NOMO-1 treated with dmso at 0.1 percent for 144 hours (cell line): Measurements from ENCODE around the gene CCDC77.
"Not testable (repeated sequence)": the region's sequence is repeated elsewhere in the genome, so short reads cannot be mapped to it uniquely, and the experiment has no call there.

Experiments
- DNase-seq: peaks from one replicate; lab custom pipeline; 2025; ENCODE audit not compliant: unreplicated experiment; lab: John Stamatoyannopoulos, UW

CCDC77 gene

GRCh38 chr12:401235-402028 lies at the start of gene CCDC77:
Gene CCDC77, plus strand, starts transcription at chr12:401644. Its CDS starts 7,740 bp downstream, at chr12:409384.
- no peak for DNase-seq

GRCh38 chr12:356276-356988 lies 45.0 kb upstream of the CCDC77 start:
- no peak for DNase-seq

GRCh38 chr12:359091-359490 lies 42.4 kb upstream of the CCDC77 start:
- DNase-seq, result no peak

GRCh38 chr12:366820-367219 lies 34.6 kb upstream of the CCDC77 start:
- DNase-seq, result no peak

- no peak for DNase-seq
Observed at GRCh38 chr12:367972-368371, 33.5 kb upstream of the CCDC77 start.

GRCh38 chr12:370739-371485 lies 30.5 kb upstream of the CCDC77 start:
- not testable (repeated sequence) for DNase-seq

GRCh38 chr12:386651-387050 lies 14.8 kb upstream of the CCDC77 start:
- DNase-seq, result no peak

GRCh38 chr12:388012-388411 lies 13.4 kb upstream of the CCDC77 start:
- no peak for DNase-seq

GRCh38 chr12:388541-389141 lies 12.8 kb upstream of the CCDC77 start:
- no peak for DNase-seq

GRCh38 chr12:389142-390096 lies 12.0 kb upstream of the CCDC77 start, which contains the start of gene KDM5A:
Gene KDM5A, minus strand, starts transcription at chr12:389320. Its CDS starts 229 bp downstream, at chr12:389091.
- DNase-seq, result no peak

GRCh38 chr12:400828-401227 lies 616 bp upstream of the CCDC77 start:
- no peak for DNase-seq

GRCh38 chr12:402029-402389 lies 565 bp downstream of the CCDC77 start:
- no peak for DNase-seq

- no peak for DNase-seq
Observed at GRCh38 chr12:414859-415258, 13.4 kb downstream of the CCDC77 start.

GRCh38 chr12:418432-418831 lies 17.0 kb downstream of the CCDC77 start:
- no peak for DNase-seq

GRCh38 chr12:422526-422925 lies 21.1 kb downstream of the CCDC77 start:
- no peak for DNase-seq

GRCh38 chr12:435737-436136 lies 34.3 kb downstream of the CCDC77 start:
- not testable (repeated sequence) for DNase-seq

GRCh38 chr12:442235-442884 lies 40.9 kb downstream of the CCDC77 start:
- no peak for DNase-seq

GRCh38 chr12:447141-447540 lies 45.7 kb downstream of the CCDC77 start:
- no peak for DNase-seq

GRCh38 chr12:449203-449602 lies 47.8 kb downstream of the CCDC77 start:
- no peak for DNase-seq

- DNase-seq, result no peak
Observed at GRCh38 chr12:450438-450837, 49.0 kb downstream of the CCDC77 start.
